ENCODE measurements around the gene PDE4D. TPM values are rescaled to one million over a fixed set of nuclear protein-coding genes. Genes with fewer than 3 reads are reported as not detected.

The PDE4D gene
- total RNA-seq, 1 donor from 2014 or later: 85.8 TPM

DNA sequence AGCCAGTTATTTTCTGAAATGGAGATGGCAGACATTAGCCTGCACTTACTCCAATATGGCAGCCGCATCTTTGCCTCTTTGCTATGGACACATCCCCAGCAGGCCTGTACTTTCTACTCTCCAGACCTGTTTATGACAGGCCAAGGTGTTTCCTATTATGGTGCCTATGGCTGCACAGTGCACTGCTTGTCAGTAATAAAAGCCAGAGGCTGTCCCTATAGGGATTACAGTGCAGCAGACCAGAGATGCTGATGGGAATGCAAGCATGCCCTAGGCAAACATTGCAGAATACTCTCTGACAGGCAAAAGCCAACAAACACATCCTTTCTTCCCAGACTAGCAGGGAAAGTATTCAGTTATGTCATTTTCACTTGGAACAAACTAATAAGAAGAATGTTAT lies 867.8 kb downstream of the PDE4D start:
- H3K27ac ChIP-seq: no peak overlapping the region
- H3K4me3 ChIP-seq: no peak overlapping the region
- intact Hi-C loops (cut with DNase I): no loop called here
- no peaks in the 10 kb centered on the region for H3K9me3 ChIP-seq
- no peaks in the 10 kb centered on the region for H3K36me3 ChIP-seq
- ATAC-seq: no peak
- H3K4me1 ChIP-seq: no peaks in the 10 kb centered on the region
- TF ChIP-seq, protein P1, sequence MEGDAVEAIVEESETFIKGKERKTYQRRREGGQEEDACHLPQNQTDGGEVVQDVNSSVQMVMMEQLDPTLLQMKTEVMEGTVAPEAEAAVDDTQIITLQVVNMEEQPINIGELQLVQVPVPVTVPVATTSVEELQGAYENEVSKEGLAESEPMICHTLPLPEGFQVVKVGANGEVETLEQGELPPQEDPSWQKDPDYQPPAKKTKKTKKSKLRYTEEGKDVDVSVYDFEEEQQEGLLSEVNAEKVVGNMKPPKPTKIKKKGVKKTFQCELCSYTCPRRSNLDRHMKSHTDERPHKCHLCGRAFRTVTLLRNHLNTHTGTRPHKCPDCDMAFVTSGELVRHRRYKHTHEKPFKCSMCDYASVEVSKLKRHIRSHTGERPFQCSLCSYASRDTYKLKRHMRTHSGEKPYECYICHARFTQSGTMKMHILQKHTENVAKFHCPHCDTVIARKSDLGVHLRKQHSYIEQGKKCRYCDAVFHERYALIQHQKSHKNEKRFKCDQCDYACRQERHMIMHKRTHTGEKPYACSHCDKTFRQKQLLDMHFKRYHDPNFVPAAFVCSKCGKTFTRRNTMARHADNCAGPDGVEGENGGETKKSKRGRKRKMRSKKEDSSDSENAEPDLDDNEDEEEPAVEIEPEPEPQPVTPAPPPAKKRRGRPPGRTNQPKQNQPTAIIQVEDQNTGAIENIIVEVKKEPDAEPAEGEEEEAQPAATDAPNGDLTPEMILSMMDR (IDR thresholded peaks at IDR 0.05): no peak
- DNase-seq: no peak
- no peaks in the 10 kb centered on the region for H3K27me3 ChIP-seq

DNA sequence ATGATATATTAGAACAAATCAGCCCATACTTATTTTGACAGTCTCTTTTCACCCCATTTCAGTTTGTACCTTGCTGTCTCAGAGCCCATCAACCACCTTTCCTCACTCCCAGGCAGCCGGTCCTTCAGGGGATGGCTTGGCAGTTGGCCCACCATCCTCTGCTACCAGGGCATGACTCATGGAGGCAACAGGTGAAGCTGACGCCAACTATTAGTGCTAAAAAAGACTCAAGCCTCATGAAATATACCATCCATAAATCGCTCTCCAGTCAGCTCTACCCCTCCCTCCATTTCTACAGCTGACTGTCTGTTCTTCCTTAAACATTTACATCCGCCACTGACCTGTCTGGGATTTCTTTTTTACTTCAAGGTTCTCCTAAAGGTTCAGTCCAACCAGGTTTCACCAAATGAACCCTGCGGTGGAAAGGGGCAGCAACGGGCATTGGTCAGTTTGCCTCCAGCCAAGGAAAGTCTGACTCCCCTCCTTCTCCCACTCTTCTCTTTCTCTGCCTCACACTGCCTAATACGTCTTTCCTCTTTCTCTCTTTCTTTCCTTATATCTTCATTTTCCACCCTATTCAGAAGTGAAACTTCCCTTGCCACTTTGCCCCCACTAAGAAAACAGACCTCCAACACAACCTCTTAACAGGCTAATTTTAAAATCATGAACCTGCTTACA lies 871.5 kb downstream of the PDE4D start:
- no peak overlapping the region for H3K27ac ChIP-seq
- no peak overlapping the region for H3K4me3 ChIP-seq
- H3K9me3 ChIP-seq: no peaks in the 10 kb centered on the region
- H3K36me3 ChIP-seq: no peaks in the 10 kb centered on the region
- intact Hi-C loops (cut with DNase I): no loop called here
- TF ChIP-seq, protein P1 (IDR thresholded peaks at IDR 0.05): no peak
- H3K27me3 ChIP-seq: no peaks in the 10 kb centered on the region
- ATAC-seq (peak; percentile 49), DNase-seq (peak; percentile 78)
- H3K4me1 ChIP-seq: no peaks in the 10 kb centered on the region

DNA sequence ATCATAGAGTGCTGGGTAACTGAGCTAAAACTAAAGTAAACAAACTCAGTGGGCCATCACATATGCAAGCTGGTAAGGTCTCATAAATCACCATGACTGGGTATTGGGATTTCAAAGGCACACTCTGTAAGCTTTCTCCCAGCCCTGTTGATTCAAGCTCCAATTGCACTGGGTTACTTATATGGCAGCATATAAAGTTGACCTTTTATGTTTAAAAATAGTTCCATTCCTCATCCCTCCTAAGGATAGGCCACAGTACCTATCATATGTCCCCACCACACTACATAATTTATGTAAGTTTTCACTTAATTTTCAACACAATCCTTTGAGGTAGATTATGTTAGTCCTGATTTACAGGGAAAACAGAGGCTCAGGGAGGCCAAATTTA lies 872.2 kb downstream of the PDE4D start:
- DNase-seq: no peak
- no peak overlapping the region for H3K27ac ChIP-seq

DNA sequence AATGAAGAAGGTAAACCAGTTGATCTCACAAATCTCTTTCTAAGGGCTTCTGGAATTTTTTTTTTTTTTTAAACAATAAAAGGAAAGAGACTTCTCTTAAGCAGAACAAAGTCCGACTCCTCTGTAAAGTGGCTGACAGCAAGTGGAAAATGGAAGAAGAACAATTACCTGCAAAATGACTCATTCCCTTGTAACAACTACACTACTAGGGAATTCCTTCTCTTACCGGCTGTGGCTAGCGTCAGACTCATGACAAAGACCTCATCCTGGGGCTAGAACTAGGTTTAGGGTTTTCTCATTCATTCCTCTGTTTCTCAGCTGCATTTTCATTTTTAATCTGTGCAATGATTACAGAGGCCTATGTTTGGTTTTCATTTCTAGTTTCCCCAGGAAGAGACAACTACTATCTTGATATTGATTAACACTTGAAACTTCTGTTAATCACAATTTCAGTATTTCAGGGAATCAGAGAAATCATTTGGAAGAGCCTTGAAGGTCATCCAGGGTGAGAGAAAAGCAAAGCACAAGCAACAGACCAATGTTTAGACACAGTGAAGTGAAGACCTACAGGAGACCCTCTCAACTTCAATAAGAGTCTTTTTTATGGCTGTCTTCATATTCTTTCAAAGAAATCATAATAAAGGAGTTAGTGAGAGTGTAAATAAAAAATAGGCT lies 872.8 kb downstream of the PDE4D start:
- TF ChIP-seq, protein P1 (IDR thresholded peaks at IDR 0.05): no peak
- no peak for DNase-seq
- no peak for ATAC-seq

More for the DNA sequence above, 872.2 kb downstream of the PDE4D start:
- Histone ChIP-seq H3K27me3 (no peaks in the 10 kb centered on the region), H3K4me1 (no peaks in the 10 kb centered on the region), H3K9me3 (no peaks in the 10 kb centered on the region), H3K36me3 (no peaks in the 10 kb centered on the region), H3K4me3 (no peak overlapping the region)
- no peak for ATAC-seq
- TF ChIP-seq, protein P1 (IDR thresholded peaks at IDR 0.05): no peak
- intact Hi-C loops (cut with DNase I): no loop called here

DNA sequence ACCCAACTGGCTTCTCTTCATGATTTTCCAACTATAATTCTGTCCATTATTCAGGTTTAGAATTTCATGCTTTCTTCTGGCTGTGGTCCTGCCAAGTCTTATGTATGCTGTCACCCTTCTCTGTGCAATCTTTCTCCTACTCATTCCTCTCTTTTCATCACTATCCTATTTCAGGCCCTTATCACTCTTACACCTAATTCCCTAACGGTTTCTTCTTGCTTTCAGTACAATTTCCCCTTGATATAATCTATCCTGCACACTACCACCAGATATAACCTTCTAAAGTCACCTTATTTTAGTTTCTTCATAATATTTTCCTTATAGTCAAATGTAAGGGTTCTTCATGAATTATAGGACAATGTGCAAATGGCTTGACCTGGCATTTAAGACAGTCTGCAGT lies 874.4 kb downstream of the PDE4D start:
- no peaks in the 10 kb centered on the region for H3K36me3 ChIP-seq
- H3K4me3 ChIP-seq: no peak overlapping the region
- no peak for DNase-seq
- intact Hi-C loops (cut with DNase I): no loop called here
- no peaks in the 10 kb centered on the region for H3K27me3 ChIP-seq
- ATAC-seq: no peak
- H3K27ac ChIP-seq: no peak overlapping the region
- H3K9me3 ChIP-seq: no peaks in the 10 kb centered on the region
- TF ChIP-seq, protein P1 (IDR thresholded peaks at IDR 0.05): no peak
- no peaks in the 10 kb centered on the region for H3K4me1 ChIP-seq

More for the DNA sequence above, 872.8 kb downstream of the PDE4D start:
- no peaks in the 10 kb centered on the region for H3K4me1 ChIP-seq
- no peaks in the 10 kb centered on the region for H3K9me3 ChIP-seq
- no peaks in the 10 kb centered on the region for H3K27me3 ChIP-seq
- intact Hi-C loops (cut with DNase I): no loop called here
- H3K27ac ChIP-seq: no peak overlapping the region
- H3K4me3 ChIP-seq: no peak overlapping the region
- no peaks in the 10 kb centered on the region for H3K36me3 ChIP-seq

Data from upper lobe of right lung (tissue), 1 donor.